ENCODE results near the gene RNASE11. TPM values are rescaled to one million over a fixed set of nuclear protein-coding genes. Genes with fewer than 3 reads are reported as not detected.
A peak's percentile ranks its signal among the peaks of the same experiment; 100 is the strongest.

Gene RNASE11
- total RNA-seq, 1 donor from 2014 or later = not detected

GRCh38 chr14:20613094-20614037 lies 25.6 kb upstream of the RNASE11 start:
- TF ChIP-seq CTCF (IDR thresholded peaks at IDR 0.05) = peak; percentile 86
- Mint-ChIP-seq H3K27ac (ENCODE audit: unreplicated experiment) (no peak overlapping the region), H3K36me3 (ENCODE audit: low read depth) (no peaks in the 10 kb centered on the region), H3K27me3 (ENCODE audit: low read depth) (no peaks in the 10 kb centered on the region), H3K9me3 (ENCODE audit: low read depth) (no peaks in the 10 kb centered on the region), H3K4me1 (ENCODE audit: low read depth) (no peaks in the 10 kb centered on the region), H3K4me3 (ENCODE audit: unreplicated experiment) (no peak overlapping the region)
- no peak for DNase-seq (ENCODE audit: low spot score)

- Mint-ChIP-seq H3K4me1 (ENCODE audit: low read depth) (no peaks in the 10 kb centered on the region), H3K36me3 (ENCODE audit: low read depth) (no peaks in the 10 kb centered on the region), H3K27me3 (ENCODE audit: low read depth) (no peaks in the 10 kb centered on the region), H3K27ac (ENCODE audit: unreplicated experiment) (no peak overlapping the region), H3K9me3 (ENCODE audit: low read depth) (no peaks in the 10 kb centered on the region), H3K4me3 (ENCODE audit: unreplicated experiment) (no peak overlapping the region)
- no peak for DNase-seq (ENCODE audit: low spot score)
- no peak for TF ChIP-seq CTCF (IDR thresholded peaks at IDR 0.05)
Observed at GRCh38 chr14:20612403-20612802, 24.6 kb upstream of the RNASE11 start.

GRCh38 chr14:20611277-20611676 lies 23.5 kb upstream of the RNASE11 start:
- Mint-ChIP-seq H3K27ac (ENCODE audit: unreplicated experiment) (no peak overlapping the region), H3K27me3 (ENCODE audit: low read depth) (no peaks in the 10 kb centered on the region), H3K4me1 (ENCODE audit: low read depth) (no peaks in the 10 kb centered on the region), H3K36me3 (ENCODE audit: low read depth) (no peaks in the 10 kb centered on the region), H3K4me3 (ENCODE audit: unreplicated experiment) (no peak overlapping the region), H3K9me3 (ENCODE audit: low read depth) (no peaks in the 10 kb centered on the region)
- no peak for TF ChIP-seq CTCF (IDR thresholded peaks at IDR 0.05)
- DNase-seq (ENCODE audit: low spot score) = no peak

- no peak for DNase-seq (ENCODE audit: low spot score)
- no peak overlapping the region for H3K4me3 Mint-ChIP-seq (ENCODE audit: unreplicated experiment)
- H3K27me3 Mint-ChIP-seq (ENCODE audit: low read depth) = no peaks in the 10 kb centered on the region
- H3K36me3 Mint-ChIP-seq (ENCODE audit: low read depth) = no peaks in the 10 kb centered on the region
- TF ChIP-seq CTCF (IDR thresholded peaks at IDR 0.05) = no peak
- H3K4me1 Mint-ChIP-seq (ENCODE audit: low read depth) = no peaks in the 10 kb centered on the region
- no peak overlapping the region for H3K27ac Mint-ChIP-seq (ENCODE audit: unreplicated experiment)
- no peaks in the 10 kb centered on the region for H3K9me3 Mint-ChIP-seq (ENCODE audit: low read depth)
Observed at GRCh38 chr14:20610002-20610765, 22.4 kb upstream of the RNASE11 start.

- Mint-ChIP-seq H3K36me3 (ENCODE audit: low read depth) (no peaks in the 10 kb centered on the region), H3K4me1 (ENCODE audit: low read depth) (no peaks in the 10 kb centered on the region), H3K27ac (ENCODE audit: unreplicated experiment) (no peak overlapping the region), H3K9me3 (ENCODE audit: low read depth) (no peaks in the 10 kb centered on the region), H3K4me3 (ENCODE audit: unreplicated experiment) (no peak overlapping the region), H3K27me3 (ENCODE audit: low read depth) (no peaks in the 10 kb centered on the region)
- peak; percentile 100 for TF ChIP-seq CTCF (IDR thresholded peaks at IDR 0.05)
- no peak for DNase-seq (ENCODE audit: low spot score)
Observed at GRCh38 chr14:20609215-20610001, 21.6 kb upstream of the RNASE11 start.
